GM12891 (cell line): Measurements from ENCODE around the gene GLDC.

Experiments
- POLR2A ChIP-seq: IDR thresholded peaks from 2 replicates; pipeline ENCODE4 v1.6.1; 2011; ENCODE audit warnings: low read depth, low read length, control low read depth
- SPI1 ChIP-seq: IDR thresholded peaks from 2 replicates; pipeline ENCODE4 v1.6.1; 2011; ENCODE audit warnings: low read depth, low read length, control low read depth
- TAF1 ChIP-seq: IDR thresholded peaks from 2 replicates; pipeline ENCODE4 v1.6.1; 2011; ENCODE audit warnings: low read depth, low read length, control low read depth

DNA sequence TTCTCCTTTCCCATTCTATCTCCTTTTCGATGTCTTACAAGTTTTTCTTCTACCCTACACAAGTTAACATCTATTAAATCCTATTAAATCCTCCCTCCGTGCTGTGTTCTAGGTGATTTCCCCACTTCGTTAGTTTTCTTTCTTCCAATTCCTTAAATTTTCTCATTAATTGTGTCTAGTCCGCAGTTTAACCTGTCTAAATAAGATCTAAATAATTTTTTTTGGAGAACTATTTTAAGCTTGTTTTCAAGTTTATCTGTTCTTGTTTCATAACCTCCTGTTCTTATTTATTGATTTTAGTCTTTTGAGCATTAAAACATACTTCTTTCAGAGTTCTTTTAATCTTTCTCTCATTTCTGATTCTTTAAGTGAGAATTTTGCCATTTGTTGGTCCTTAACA lies 123.3 kb downstream of the GLDC start:
- TF ChIP-seq TAF1 (no peak), POLR2A (no peak), SPI1 (no peak)
